ENCODE data around the gene DCAF17.

DCAF17 gene

DNA sequence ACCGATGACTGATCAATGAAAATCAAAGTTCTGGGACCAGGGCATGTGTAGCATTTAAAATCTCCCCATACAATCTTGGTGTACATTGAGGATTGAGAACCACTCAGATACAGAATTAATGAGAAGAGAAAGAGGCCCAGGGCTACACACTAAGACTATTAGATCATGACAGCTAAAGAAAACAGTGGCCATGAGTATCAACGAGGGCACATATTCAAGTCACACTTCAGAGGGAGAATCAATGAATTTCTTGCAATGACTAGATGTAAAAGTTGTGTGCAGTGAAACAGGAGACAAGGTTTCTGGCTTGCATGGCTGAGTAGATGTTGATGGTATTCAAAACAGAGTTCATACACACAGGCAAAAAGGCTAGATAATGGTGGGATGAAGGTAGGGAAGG is 29.3 kb upstream of the DCAF17 start:
- ATAC-seq, result no peak
- TF ChIP-seq, protein P1, sequence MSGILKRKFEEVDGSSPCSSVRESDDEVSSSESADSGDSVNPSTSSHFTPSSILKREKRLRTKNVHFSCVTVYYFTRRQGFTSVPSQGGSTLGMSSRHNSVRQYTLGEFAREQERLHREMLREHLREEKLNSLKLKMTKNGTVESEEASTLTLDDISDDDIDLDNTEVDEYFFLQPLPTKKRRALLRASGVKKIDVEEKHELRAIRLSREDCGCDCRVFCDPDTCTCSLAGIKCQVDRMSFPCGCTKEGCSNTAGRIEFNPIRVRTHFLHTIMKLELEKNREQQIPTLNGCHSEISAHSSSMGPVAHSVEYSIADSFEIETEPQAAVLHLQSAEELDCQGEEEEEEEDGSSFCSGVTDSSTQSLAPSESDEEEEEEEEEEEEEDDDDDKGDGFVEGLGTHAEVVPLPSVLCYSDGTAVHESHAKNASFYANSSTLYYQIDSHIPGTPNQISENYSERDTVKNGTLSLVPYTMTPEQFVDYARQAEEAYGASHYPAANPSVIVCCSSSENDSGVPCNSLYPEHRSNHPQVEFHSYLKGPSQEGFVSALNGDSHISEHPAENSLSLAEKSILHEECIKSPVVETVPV (CRISPR knock-in tag; IDR thresholded peaks at IDR 0.05), result no peak
- TF ChIP-seq RARB (CRISPR knock-in tag; IDR thresholded peaks at IDR 0.05) (no peak), ISL1 (CRISPR knock-in tag; IDR thresholded peaks at IDR 0.05) (no peak), ZNF70 (CRISPR knock-in tag; IDR thresholded peaks at IDR 0.05) (no peak), ESRRG (CRISPR knock-in tag; IDR thresholded peaks at IDR 0.05) (no peak), OSR1 (CRISPR knock-in tag; IDR thresholded peaks at IDR 0.05) (no peak), ZC3H10 (CRISPR knock-in tag; IDR thresholded peaks at IDR 0.05) (no peak), PPARA (CRISPR knock-in tag; IDR thresholded peaks at IDR 0.05; ENCODE audit: borderline replicate concordance) (no peak), GLIS3 (CRISPR knock-in tag; IDR thresholded peaks at IDR 0.05) (no peak), SNAI2 (CRISPR knock-in tag; IDR thresholded peaks at IDR 0.05) (no peak), CSDC2 (CRISPR knock-in tag; IDR thresholded peaks at IDR 0.05) (no peak), BACH2 (CRISPR knock-in tag; IDR thresholded peaks at IDR 0.05; ENCODE audit: borderline replicate concordance) (no peak)
- TF ChIP-seq, protein P2, sequence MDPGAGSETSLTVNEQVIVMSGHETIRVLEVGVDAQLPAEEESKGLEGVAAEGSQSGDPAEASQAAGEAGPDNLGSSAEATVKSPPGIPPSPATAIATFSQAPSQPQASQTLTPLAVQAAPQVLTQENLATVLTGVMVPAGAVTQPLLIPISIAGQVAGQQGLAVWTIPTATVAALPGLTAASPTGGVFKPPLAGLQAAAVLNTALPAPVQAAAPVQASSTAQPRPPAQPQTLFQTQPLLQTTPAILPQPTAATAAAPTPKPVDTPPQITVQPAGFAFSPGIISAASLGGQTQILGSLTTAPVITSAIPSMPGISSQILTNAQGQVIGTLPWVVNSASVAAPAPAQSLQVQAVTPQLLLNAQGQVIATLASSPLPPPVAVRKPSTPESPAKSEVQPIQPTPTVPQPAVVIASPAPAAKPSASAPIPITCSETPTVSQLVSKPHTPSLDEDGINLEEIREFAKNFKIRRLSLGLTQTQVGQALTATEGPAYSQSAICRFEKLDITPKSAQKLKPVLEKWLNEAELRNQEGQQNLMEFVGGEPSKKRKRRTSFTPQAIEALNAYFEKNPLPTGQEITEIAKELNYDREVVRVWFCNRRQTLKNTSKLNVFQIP (CRISPR knock-in tag; IDR thresholded peaks at IDR 0.05; ENCODE audit: borderline replicate concordance, low read depth), result no peak
- TF ChIP-seq, protein P3, sequence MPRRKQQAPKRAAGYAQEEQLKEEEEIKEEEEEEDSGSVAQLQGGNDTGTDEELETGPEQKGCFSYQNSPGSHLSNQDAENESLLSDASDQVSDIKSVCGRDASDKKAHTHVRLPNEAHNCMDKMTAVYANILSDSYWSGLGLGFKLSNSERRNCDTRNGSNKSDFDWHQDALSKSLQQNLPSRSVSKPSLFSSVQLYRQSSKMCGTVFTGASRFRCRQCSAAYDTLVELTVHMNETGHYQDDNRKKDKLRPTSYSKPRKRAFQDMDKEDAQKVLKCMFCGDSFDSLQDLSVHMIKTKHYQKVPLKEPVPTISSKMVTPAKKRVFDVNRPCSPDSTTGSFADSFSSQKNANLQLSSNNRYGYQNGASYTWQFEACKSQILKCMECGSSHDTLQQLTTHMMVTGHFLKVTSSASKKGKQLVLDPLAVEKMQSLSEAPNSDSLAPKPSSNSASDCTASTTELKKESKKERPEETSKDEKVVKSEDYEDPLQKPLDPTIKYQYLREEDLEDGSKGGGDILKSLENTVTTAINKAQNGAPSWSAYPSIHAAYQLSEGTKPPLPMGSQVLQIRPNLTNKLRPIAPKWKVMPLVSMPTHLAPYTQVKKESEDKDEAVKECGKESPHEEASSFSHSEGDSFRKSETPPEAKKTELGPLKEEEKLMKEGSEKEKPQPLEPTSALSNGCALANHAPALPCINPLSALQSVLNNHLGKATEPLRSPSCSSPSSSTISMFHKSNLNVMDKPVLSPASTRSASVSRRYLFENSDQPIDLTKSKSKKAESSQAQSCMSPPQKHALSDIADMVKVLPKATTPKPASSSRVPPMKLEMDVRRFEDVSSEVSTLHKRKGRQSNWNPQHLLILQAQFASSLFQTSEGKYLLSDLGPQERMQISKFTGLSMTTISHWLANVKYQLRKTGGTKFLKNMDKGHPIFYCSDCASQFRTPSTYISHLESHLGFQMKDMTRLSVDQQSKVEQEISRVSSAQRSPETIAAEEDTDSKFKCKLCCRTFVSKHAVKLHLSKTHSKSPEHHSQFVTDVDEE (CRISPR knock-in tag; IDR thresholded peaks at IDR 0.05), result no peak
- TF ChIP-seq, protein P4, sequence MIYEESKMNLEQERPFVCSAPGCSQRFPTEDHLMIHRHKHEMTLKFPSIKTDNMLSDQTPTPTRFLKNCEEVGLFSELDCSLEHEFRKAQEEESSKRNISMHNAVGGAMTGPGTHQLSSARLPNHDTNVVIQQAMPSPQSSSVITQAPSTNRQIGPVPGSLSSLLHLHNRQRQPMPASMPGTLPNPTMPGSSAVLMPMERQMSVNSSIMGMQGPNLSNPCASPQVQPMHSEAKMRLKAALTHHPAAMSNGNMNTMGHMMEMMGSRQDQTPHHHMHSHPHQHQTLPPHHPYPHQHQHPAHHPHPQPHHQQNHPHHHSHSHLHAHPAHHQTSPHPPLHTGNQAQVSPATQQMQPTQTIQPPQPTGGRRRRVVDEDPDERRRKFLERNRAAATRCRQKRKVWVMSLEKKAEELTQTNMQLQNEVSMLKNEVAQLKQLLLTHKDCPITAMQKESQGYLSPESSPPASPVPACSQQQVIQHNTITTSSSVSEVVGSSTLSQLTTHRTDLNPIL (CRISPR knock-in tag; IDR thresholded peaks at IDR 0.05; ENCODE audit: low read depth), result no peak
- TF ChIP-seq, protein P5, sequence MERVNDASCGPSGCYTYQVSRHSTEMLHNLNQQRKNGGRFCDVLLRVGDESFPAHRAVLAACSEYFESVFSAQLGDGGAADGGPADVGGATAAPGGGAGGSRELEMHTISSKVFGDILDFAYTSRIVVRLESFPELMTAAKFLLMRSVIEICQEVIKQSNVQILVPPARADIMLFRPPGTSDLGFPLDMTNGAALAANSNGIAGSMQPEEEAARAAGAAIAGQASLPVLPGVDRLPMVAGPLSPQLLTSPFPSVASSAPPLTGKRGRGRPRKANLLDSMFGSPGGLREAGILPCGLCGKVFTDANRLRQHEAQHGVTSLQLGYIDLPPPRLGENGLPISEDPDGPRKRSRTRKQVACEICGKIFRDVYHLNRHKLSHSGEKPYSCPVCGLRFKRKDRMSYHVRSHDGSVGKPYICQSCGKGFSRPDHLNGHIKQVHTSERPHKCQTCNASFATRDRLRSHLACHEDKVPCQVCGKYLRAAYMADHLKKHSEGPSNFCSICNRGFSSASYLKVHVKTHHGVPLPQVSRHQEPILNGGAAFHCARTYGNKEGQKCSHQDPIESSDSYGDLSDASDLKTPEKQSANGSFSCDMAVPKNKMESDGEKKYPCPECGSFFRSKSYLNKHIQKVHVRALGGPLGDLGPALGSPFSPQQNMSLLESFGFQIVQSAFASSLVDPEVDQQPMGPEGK (CRISPR knock-in tag; IDR thresholded peaks at IDR 0.05; ENCODE audit: borderline replicate concordance), result no peak

DNA sequence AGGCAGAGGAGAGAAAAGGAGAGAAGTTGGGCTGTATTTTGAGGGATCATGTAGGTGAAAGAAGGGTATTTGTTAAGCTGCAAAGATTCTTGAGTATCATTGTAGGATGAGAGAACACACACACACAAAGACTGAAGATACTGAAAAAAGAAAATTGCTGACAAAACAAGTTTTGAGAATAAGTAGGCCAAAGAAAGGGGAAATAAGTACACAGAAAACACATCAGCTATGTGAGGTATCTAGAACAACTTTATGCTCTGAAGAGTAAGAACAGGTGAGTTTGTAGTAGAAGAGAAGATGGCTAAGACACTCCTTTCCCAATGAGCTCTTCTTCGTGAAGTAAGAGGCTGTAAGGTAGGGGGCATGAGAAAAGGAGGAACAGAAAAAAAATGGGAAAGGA is 28.5 kb upstream of the DCAF17 start:
- TF ChIP-seq ZNF565 (CRISPR knock-in tag; conservative IDR thresholded peaks at IDR 0.05; ENCODE audit: low read depth), result no peak
- no peak for TF ChIP-seq ESRRG (CRISPR knock-in tag; IDR thresholded peaks at IDR 0.05)
- no peak for TF ChIP-seq ZC3H10 (CRISPR knock-in tag; IDR thresholded peaks at IDR 0.05)
- TF ChIP-seq, protein P3 (CRISPR knock-in tag; IDR thresholded peaks at IDR 0.05), result no peak
- no peak for TF ChIP-seq PPARA (CRISPR knock-in tag; IDR thresholded peaks at IDR 0.05; ENCODE audit: borderline replicate concordance)
- TF ChIP-seq, protein P4 (CRISPR knock-in tag; IDR thresholded peaks at IDR 0.05; ENCODE audit: low read depth), result no peak
- no peak for TF ChIP-seq BACH2 (CRISPR knock-in tag; IDR thresholded peaks at IDR 0.05; ENCODE audit: borderline replicate concordance)
- TF ChIP-seq, protein P2 (CRISPR knock-in tag; IDR thresholded peaks at IDR 0.05; ENCODE audit: borderline replicate concordance, low read depth), result no peak
- no peak for TF ChIP-seq RARB (CRISPR knock-in tag; IDR thresholded peaks at IDR 0.05)
- ATAC-seq, result no peak
